ENCODE data around the gene BRF1. TPM values are rescaled to one million over a fixed set of nuclear protein-coding genes. Genes with fewer than 3 reads are reported as not detected.

Gene BRF1
- total RNA-seq, 4 donors from 2014 or later: 44.5 to 99.6 (median 56.2) TPM

GRCh38 chr14:105325716-105326567 lies 25.1 kb upstream of the BRF1 start:
- peaks cover 9 to 27% of the 10 kb centered on the region in 2 donors for H3K4me1 ChIP-seq
- no peak overlapping the region for H3K4me3 ChIP-seq (replicated peaks in 1 of 3)
- no peaks in the 10 kb centered on the region for H3K36me3 ChIP-seq
- H3K9me3 ChIP-seq: no peaks in the 10 kb centered on the region
- no peaks in the 10 kb centered on the region for H3K27me3 ChIP-seq
- H3K27ac ChIP-seq: no peak overlapping the region
- no peak for DNase-seq
- TF ChIP-seq, protein P1, sequence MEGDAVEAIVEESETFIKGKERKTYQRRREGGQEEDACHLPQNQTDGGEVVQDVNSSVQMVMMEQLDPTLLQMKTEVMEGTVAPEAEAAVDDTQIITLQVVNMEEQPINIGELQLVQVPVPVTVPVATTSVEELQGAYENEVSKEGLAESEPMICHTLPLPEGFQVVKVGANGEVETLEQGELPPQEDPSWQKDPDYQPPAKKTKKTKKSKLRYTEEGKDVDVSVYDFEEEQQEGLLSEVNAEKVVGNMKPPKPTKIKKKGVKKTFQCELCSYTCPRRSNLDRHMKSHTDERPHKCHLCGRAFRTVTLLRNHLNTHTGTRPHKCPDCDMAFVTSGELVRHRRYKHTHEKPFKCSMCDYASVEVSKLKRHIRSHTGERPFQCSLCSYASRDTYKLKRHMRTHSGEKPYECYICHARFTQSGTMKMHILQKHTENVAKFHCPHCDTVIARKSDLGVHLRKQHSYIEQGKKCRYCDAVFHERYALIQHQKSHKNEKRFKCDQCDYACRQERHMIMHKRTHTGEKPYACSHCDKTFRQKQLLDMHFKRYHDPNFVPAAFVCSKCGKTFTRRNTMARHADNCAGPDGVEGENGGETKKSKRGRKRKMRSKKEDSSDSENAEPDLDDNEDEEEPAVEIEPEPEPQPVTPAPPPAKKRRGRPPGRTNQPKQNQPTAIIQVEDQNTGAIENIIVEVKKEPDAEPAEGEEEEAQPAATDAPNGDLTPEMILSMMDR (IDR thresholded peaks at IDR 0.05): no peak
- no peak for TF ChIP-seq POLR2A (IDR thresholded peaks at IDR 0.05)
- whole genome bisulfite sequencing, 2 donors: 91 to 95% methylated on average over 4 to 20 of the region's 27 CpGs
- intact Hi-C loops (cut with DNase I): no loop called here

- H3K4me3 ChIP-seq (replicated peaks in 1 of 3): no peak overlapping the region
- no peaks in the 10 kb centered on the region for H3K27me3 ChIP-seq
- no peak for TF ChIP-seq POLR2A (IDR thresholded peaks at IDR 0.05)
- TF ChIP-seq, protein P1 (IDR thresholded peaks at IDR 0.05): no peak
- H3K4me1 ChIP-seq: peaks cover 9 to 20% of the 10 kb centered on the region in 2 donors
- no peak for DNase-seq
- no peaks in the 10 kb centered on the region for H3K36me3 ChIP-seq
- H3K27ac ChIP-seq: no peak overlapping the region
- WGBS, 2 donors: 60 to 88% methylated on average over 1 to 9 of the region's 9 CpGs
- intact Hi-C loops (cut with DNase I): no loop called here
- H3K9me3 ChIP-seq: no peaks in the 10 kb centered on the region
These were observed 24.5 kb upstream of the BRF1 start for GRCh38 chr14:105325303-105325702.

DNA sequence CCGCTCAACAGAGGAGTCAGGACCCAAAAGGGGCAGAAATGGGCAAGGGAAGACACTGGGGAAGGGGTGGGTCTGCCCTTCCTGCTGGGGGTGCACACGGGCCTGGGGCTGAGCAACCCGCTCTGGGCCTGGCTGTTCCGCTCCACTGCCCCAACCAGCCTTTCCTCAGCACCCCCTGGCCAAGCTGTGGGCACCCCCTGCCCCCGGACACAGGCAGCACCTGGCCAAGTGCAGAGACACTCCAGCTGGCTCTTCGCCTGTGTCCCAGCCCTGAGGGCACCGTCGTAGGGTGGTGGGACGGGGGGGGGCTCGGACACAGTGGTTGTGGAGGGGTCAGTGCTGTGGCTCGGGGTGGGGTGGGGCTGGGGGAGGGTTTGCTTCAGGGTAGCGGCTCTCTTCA lies 24.1 kb upstream of the BRF1 start:
- peaks cover 9 to 18% of the 10 kb centered on the region in 2 donors for H3K4me1 ChIP-seq
- intact Hi-C loops (cut with DNase I): no loop called here
- no peak overlapping the region for H3K27ac ChIP-seq
- H3K4me3 ChIP-seq (replicated peaks in 1 of 3): no peak overlapping the region
- no peaks in the 10 kb centered on the region for H3K27me3 ChIP-seq
- TF ChIP-seq POLR2A (IDR thresholded peaks at IDR 0.05): no peak
- TF ChIP-seq, protein P1 (IDR thresholded peaks at IDR 0.05): no peak
- DNase-seq: no peak
- H3K9me3 ChIP-seq: no peaks in the 10 kb centered on the region
- 61 to 76% methylated on average over 6 to 8 of the region's 12 CpGs for WGBS, 2 donors
- H3K36me3 ChIP-seq: no peaks in the 10 kb centered on the region

GRCh38 chr14:105324080-105324778 lies 23.4 kb upstream of the BRF1 start:
- H3K4me3 ChIP-seq (replicated peaks in 1 of 3): no peak overlapping the region
- intact Hi-C loops (cut with DNase I): no loop called here
- no peaks in the 10 kb centered on the region for H3K9me3 ChIP-seq
- H3K27ac ChIP-seq: no peak overlapping the region
- no peak for DNase-seq
- no peaks in the 10 kb centered on the region for H3K27me3 ChIP-seq
- H3K4me1 ChIP-seq: peaks cover 9 to 13% of the 10 kb centered on the region in 2 donors
- no peaks in the 10 kb centered on the region for H3K36me3 ChIP-seq
- no peak for TF ChIP-seq POLR2A (IDR thresholded peaks at IDR 0.05)
- TF ChIP-seq, protein P1 (IDR thresholded peaks at IDR 0.05): no peak
- WGBS, 2 donors: 79 to 85% methylated on average over 13 to 16 of the region's 30 CpGs

- H3K4me1 ChIP-seq: peaks cover 9% of the 10 kb centered on the region in 2 donors
- DNase-seq: no peak
- no peaks in the 10 kb centered on the region for H3K27me3 ChIP-seq
- no peak overlapping the region for H3K27ac ChIP-seq
- no peak for TF ChIP-seq POLR2A (IDR thresholded peaks at IDR 0.05)
- TF ChIP-seq, protein P1 (IDR thresholded peaks at IDR 0.05): no peak
- H3K4me3 ChIP-seq (replicated peaks in 1 of 3): no peak overlapping the region
- WGBS, 2 donors: 92 to 94% methylated on average over 13 of the region's 13 CpGs
- intact Hi-C loops (cut with DNase I): no loop called here
- H3K36me3 ChIP-seq: no peaks in the 10 kb centered on the region
- no peaks in the 10 kb centered on the region for H3K9me3 ChIP-seq
These were observed 22.9 kb upstream of the BRF1 start for GRCh38 chr14:105323663-105324062.

All from thyroid gland (tissue), 4 donors.